K562 (cell line): ENCODE data around the gene RFWD3. TPM values are rescaled to one million over a fixed set of nuclear protein-coding genes. Genes with fewer than 3 reads are reported as not detected.

Source experiments
- BMI1 ChIP-seq: fragments of 150-350 bp; IDR thresholded peaks from 2 replicates; pipeline ENCODE4 v1.6.1; 2014; ENCODE audit warnings: low read length
- CBFB ChIP-seq: sonication (generic); formaldehyde crosslinking; IDR thresholded peaks from 2 replicates; pipeline ENCODE4 v1.4.0; 2020; ENCODE audit warnings: mild to moderate bottlenecking, missing genetic modification reagents
- CREM ChIP-seq: IDR thresholded peaks from 2 replicates; pipeline ENCODE4 v1.6.1; 2014; ENCODE audit warnings: antibody characterized with exemption, low read depth
- CSDE1 ChIP-seq, 2 experiments: fragments of 450-650 bp; IDR thresholded peaks; 2 replicates each; pipeline ENCODE4 v1.6.1; 2016; ENCODE audit warnings: mild to moderate bottlenecking in 1 of 2
- ELF1 ChIP-seq: fragments of 200-800 bp; sonication (Bioruptor generic); IDR thresholded peaks from 2 replicates; pipeline ENCODE4 v1.6.1; 2016; ENCODE audit warnings: missing genetic modification characterization, missing compliant biosample characterization
- GABPB2 ChIP-seq: fragments of 250-450 bp; sonication (Bioruptor Pico); conservative IDR thresholded peaks from 2 replicates; pipeline ENCODE4 v1.5.1; 2021; ENCODE audit warnings: mild to moderate bottlenecking
- KLF13 ChIP-seq: fragments of 450-650 bp; IDR thresholded peaks from 2 replicates; pipeline ENCODE4 v1.6.1; 2016; ENCODE audit warnings: missing genetic modification characterization, low read depth, mild to moderate bottlenecking, missing compliant biosample characterization, moderate library complexity, borderline replicate concordance
- MAFF ChIP-seq: IDR thresholded peaks from 2 replicates; pipeline ENCODE4 v1.6.1; 2012; ENCODE audit warnings: low read length, improper control_type of control experiment
- SIN3A ChIP-seq, 2 experiments: fragments of 150-350 bp in 1 of 2; IDR thresholded peaks; 2 replicates each; pipeline ENCODE4 v1.6.1; 2011 to 2016; ENCODE audit warnings: borderline replicate concordance in 2 of 2, low read depth in 2 of 2, low read length in 2 of 2, mild to moderate bottlenecking in 2 of 2, moderate library complexity in 2 of 2; ENCODE audit not compliant: control insufficient read depth in 1 of 2
- SIN3B ChIP-seq: fragments of 450-650 bp; IDR thresholded peaks from 2 replicates; pipeline ENCODE4 v1.6.1; 2017; ENCODE audit warnings: low read depth, mild to moderate bottlenecking, moderate library complexity
- SPI1 ChIP-seq: IDR thresholded peaks from 2 replicates; pipeline ENCODE4 v1.6.1; 2011; ENCODE audit warnings: low read depth, low read length, control low read depth, borderline replicate concordance
- SRSF9 ChIP-seq: fragments of 200-400 bp; formaldehyde crosslinking; IDR thresholded peaks from 2 replicates; pipeline ENCODE4 v1.6.1; 2017; ENCODE audit warnings: low read depth, low read length, borderline replicate concordance
- ZFP36 ChIP-seq: fragments of 150-350 bp; IDR thresholded peaks from 2 replicates; pipeline ENCODE4 v1.6.1; 2018; ENCODE audit warnings: low read length, low read depth; ENCODE audit not compliant: partially characterized antibody
- ZNF12 ChIP-seq: sonication (generic); formaldehyde crosslinking; IDR thresholded peaks from 2 replicates; pipeline ENCODE4 v1.4.0; 2020; ENCODE audit warnings: mild to moderate bottlenecking, missing genetic modification reagents
- ZNF146 ChIP-seq: IDR thresholded peaks from one replicate; pipeline ENCODE4 v1.6.1; 2018; ENCODE audit warnings: missing compliant biosample characterization; ENCODE audit not compliant: unreplicated experiment
- ZNF274 ChIP-seq: IDR thresholded peaks from 2 replicates; pipeline ENCODE4 v1.6.1; 2011; ENCODE audit warnings: low read depth, mild to moderate bottlenecking, low read length, moderate library complexity, borderline replicate concordance
- ZNF589 ChIP-seq: fragments of 200-800 bp; sonication (Bioruptor generic); IDR thresholded peaks from 2 replicates; pipeline ENCODE4 v1.6.1; 2016; ENCODE audit warnings: low read depth, missing genetic modification characterization, missing compliant biosample characterization
- polyA plus RNA-seq, 8 experiments: library from polyadenylated mRNA; depleted of rRNA in 4 of 8; stranded (reverse) in 5 of 8; unstranded in 3 of 8; fragments of >200 nt; fragmentation: Nextera tagmentation in 2 of 8; fragmentation: Illumina TruSeq in 1 of 8; extraction: Ambion mirVana in 2 of 8; extraction: Trizol in 1 of 8; gene quantifications; 2 replicates each; pipeline versions ENCODE4 v1.2.1 to v1.2.3, GENCODE V29; 2011 to 2014; ENCODE audit warnings: inconsistent platforms in 1 of 8, missing spikeins in 1 of 8
- total RNA-seq, 7 experiments: library from RNA; depleted of rRNA in 6 of 7; stranded (reverse); fragments of >200 nt in 6 of 7; fragmentation: Illumina TruSeq in 2 of 7; extraction: Trizol in 2 of 7; gene quantifications; 2 replicates each; pipeline versions ENCODE4 v1.2.1 to v1.2.3, GENCODE V29; 2011 to 2021; ENCODE audit warnings: low replicate concordance in 1 of 7
- TF ChIP-seq, protein P1 (sequence below): fragments of 450-650 bp; IDR thresholded peaks from 2 replicates; pipeline ENCODE4 v1.6.1; 2016; ENCODE audit warnings: low read depth, mild to moderate bottlenecking, moderate library complexity
- TF ChIP-seq, protein P2 (sequence below): fragments of 250-450 bp; sonication (Bioruptor Pico); IDR thresholded peaks from 2 replicates; pipeline ENCODE4 v1.5.0; 2021
- TF ChIP-seq, protein P3 (sequence below): sonication (generic); formaldehyde crosslinking; IDR thresholded peaks from 2 replicates; pipeline ENCODE4 v1.8.1; 2022; ENCODE audit warnings: missing genetic modification reagents
- TF ChIP-seq, protein P4 (sequence below): fragments of 200-800 bp; sonication (Bioruptor generic); IDR thresholded peaks from 2 replicates; pipeline ENCODE4 v1.6.1; 2017; ENCODE audit warnings: missing genetic modification characterization, missing compliant biosample characterization
- TF ChIP-seq, protein P5 (sequence below): sonication (generic); formaldehyde crosslinking; IDR thresholded peaks from 2 replicates; pipeline ENCODE4 v1.9.0; 2022; ENCODE audit warnings: mild to moderate bottlenecking, missing genetic modification reagents
- TF ChIP-seq, protein P6 (sequence below): fragments of 250-450 bp; sonication (Bioruptor Pico); IDR thresholded peaks from 2 replicates; pipeline ENCODE4 v1.8.0; 2021; ENCODE audit warnings: moderate library complexity, mild to moderate bottlenecking, inconsistent platforms

The RFWD3 gene
- total and polyA plus RNA-seq, 9 of the 15 experiments (the other 6 are each of a cell fraction or from before 2014, with no cell fraction given) = 20.8 to 121 (median 79.0) TPM

DNA sequence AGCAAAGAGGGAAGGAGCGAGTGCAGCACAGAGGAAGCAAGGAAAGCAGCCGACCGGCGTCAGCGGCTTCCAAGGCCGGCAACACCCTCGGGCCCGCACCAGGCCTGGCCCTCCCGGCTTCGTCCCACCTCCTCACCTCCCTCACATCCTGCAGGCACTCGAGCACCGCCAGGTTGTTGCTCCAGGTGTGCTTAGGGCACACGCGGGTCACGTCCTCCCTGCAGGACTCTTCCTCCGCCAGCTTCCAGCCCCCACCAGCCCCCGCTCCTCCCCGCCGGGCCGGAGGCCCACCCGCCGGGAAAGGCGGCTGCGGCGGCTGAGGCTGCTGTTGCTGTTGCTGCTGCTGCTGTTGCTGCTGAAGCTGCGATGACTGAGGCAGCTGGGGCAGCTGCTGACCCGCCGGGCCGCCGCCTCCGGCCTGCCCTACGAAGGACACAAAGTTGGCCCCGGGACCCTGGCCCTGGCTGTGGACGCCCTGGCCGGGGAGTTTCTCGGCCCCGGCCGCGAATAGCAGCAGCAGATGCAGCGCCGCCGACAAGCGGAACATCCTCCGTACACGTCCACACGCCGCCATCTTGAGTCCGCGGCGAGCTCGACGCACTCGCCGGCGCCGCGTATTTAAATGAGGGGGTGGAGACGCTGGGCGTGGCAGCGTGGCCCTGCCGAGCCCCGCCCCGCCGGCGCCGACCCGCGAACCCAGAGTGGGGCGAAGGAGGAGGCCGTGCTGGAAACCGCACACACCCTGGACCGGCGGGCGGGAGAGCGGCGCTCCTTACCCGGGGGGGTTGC, 60.0 kb downstream of the RFWD3 start, which contains the start of gene GLG1 (continued):
- TF ChIP-seq, protein P1, sequence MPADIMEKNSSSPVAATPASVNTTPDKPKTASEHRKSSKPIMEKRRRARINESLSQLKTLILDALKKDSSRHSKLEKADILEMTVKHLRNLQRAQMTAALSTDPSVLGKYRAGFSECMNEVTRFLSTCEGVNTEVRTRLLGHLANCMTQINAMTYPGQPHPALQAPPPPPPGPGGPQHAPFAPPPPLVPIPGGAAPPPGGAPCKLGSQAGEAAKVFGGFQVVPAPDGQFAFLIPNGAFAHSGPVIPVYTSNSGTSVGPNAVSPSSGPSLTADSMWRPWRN = no peak
- TF ChIP-seq CSDE1 (IDR thresholded peaks at IDR 0.05) = no peak
- TF ChIP-seq GABPB2 (CRISPR knock-in tag) = no peak
- no peak for TF ChIP-seq MAFF
- no peak for TF ChIP-seq ELF1 (tag)
- no peak for TF ChIP-seq ZNF589 (CRISPR knock-in tag)
- TF ChIP-seq, protein P2, sequence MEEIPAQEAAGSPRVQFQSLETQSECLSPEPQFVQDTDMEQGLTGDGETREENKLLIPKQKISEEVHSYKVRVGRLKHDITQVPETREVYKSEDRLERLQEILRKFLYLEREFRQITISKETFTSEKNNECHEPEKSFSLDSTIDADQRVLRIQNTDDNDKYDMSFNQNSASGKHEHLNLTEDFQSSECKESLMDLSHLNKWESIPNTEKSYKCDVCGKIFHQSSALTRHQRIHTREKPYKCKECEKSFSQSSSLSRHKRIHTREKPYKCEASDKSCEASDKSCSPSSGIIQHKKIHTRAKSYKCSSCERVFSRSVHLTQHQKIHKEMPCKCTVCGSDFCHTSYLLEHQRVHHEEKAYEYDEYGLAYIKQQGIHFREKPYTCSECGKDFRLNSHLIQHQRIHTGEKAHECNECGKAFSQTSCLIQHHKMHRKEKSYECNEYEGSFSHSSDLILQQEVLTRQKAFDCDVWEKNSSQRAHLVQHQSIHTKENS (CRISPR knock-in tag) = no peak
- TF ChIP-seq, protein P3, sequence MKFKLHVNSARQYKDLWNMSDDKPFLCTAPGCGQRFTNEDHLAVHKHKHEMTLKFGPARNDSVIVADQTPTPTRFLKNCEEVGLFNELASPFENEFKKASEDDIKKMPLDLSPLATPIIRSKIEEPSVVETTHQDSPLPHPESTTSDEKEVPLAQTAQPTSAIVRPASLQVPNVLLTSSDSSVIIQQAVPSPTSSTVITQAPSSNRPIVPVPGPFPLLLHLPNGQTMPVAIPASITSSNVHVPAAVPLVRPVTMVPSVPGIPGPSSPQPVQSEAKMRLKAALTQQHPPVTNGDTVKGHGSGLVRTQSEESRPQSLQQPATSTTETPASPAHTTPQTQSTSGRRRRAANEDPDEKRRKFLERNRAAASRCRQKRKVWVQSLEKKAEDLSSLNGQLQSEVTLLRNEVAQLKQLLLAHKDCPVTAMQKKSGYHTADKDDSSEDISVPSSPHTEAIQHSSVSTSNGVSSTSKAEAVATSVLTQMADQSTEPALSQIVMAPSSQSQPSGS (CRISPR knock-in tag) = no peak
- no peak for TF ChIP-seq CBFB (CRISPR knock-in tag)
- no peak for TF ChIP-seq SPI1
- TF ChIP-seq, protein P4, sequence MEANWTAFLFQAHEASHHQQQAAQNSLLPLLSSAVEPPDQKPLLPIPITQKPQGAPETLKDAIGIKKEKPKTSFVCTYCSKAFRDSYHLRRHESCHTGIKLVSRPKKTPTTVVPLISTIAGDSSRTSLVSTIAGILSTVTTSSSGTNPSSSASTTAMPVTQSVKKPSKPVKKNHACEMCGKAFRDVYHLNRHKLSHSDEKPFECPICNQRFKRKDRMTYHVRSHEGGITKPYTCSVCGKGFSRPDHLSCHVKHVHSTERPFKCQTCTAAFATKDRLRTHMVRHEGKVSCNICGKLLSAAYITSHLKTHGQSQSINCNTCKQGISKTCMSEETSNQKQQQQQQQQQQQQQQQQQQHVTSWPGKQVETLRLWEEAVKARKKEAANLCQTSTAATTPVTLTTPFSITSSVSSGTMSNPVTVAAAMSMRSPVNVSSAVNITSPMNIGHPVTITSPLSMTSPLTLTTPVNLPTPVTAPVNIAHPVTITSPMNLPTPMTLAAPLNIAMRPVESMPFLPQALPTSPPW = peak; percentile 82; the same call in 1 of the 2 replicates
- no peak for TF ChIP-seq ZNF274
- TF ChIP-seq BMI1 = no peak
- no peak for TF ChIP-seq ZFP36
- TF ChIP-seq, protein P5, sequence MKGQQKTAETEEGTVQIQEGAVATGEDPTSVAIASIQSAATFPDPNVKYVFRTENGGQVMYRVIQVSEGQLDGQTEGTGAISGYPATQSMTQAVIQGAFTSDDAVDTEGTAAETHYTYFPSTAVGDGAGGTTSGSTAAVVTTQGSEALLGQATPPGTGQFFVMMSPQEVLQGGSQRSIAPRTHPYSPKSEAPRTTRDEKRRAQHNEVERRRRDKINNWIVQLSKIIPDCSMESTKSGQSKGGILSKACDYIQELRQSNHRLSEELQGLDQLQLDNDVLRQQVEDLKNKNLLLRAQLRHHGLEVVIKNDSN (CRISPR knock-in tag) = peak; percentile 44; the same call in 1 of the 2 replicates
- no peak for TF ChIP-seq ZNF146 (CRISPR knock-in tag)
- TF ChIP-seq, protein P6, sequence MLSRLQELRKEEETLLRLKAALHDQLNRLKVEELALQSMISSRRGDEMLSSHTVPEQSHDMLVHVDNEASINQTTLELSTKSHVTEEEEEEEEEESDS = no peak
- no peak for TF ChIP-seq KLF13 (tag)
- TF ChIP-seq CREM = peak; percentile 79
- 0 out of 2 replicates have a peak, but pooled peaks have one; percentile 67 for TF ChIP-seq ZNF12
- TF ChIP-seq SIN3B = peak; percentile 54; the same call in 1 of the 2 replicates
- TF ChIP-seq SIN3A (IDR thresholded peaks at IDR 0.05; ENCODE audit: borderline replicate concordance in 2 of 2, control insufficient read depth in 1 of 2, low read depth in 2 of 2, low read length in 2 of 2) = peak in 1 of 2 experiments; percentile 68; a peak in 1 of 4 replicates
- no peak for TF ChIP-seq SRSF9
